GM12873 (cell line): ENCODE measurements around the gene ENDOD1.

Experiments used
- TF ChIP-seq, protein P1 (sequence below): IDR thresholded peaks from 2 replicates; pipeline ENCODE4 v1.5.1; 2012; ENCODE audit warnings: low read depth, mild to moderate bottlenecking, moderate library complexity, low read length, control low read depth; ENCODE audit not compliant: insufficient read depth; ENCODE audit errors: missing control alignments

ENDOD1 gene

GRCh38 chr11:95103701-95104100 lies 14.1 kb downstream of the ENDOD1 start:
- TF ChIP-seq, protein P1, sequence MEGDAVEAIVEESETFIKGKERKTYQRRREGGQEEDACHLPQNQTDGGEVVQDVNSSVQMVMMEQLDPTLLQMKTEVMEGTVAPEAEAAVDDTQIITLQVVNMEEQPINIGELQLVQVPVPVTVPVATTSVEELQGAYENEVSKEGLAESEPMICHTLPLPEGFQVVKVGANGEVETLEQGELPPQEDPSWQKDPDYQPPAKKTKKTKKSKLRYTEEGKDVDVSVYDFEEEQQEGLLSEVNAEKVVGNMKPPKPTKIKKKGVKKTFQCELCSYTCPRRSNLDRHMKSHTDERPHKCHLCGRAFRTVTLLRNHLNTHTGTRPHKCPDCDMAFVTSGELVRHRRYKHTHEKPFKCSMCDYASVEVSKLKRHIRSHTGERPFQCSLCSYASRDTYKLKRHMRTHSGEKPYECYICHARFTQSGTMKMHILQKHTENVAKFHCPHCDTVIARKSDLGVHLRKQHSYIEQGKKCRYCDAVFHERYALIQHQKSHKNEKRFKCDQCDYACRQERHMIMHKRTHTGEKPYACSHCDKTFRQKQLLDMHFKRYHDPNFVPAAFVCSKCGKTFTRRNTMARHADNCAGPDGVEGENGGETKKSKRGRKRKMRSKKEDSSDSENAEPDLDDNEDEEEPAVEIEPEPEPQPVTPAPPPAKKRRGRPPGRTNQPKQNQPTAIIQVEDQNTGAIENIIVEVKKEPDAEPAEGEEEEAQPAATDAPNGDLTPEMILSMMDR: no peak

- TF ChIP-seq, protein P1: no peak
Measured at GRCh38 chr11:95104121-95104830, 14.6 kb downstream of the ENDOD1 start.

GRCh38 chr11:95104856-95105255 lies 15.2 kb downstream of the ENDOD1 start:
- TF ChIP-seq, protein P1: no peak

DNA sequence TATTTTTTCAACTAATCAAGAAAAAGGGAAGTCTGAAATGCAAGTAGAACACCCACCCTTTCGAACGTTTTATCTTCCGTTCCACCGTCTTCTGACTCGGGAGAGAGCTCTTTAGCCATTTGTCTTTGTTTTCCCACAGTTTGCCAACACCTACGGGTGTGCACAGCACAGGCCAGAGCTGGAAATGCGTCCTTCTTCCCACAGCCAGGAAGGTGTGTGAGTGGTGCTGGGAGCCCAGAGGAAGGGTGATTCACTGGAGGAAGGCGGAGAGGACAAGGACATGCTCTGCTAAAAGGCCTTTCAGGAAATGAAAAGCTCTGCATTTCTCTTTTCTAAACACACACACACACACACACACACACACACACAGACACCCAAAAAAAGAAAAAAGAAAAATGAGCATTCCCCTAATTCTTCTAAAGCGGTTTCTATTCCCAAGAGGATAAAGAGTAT lies 18.5 kb downstream of the ENDOD1 start:
- TF ChIP-seq, protein P1: no peak

GRCh38 chr11:95108671-95109551 lies 19.3 kb downstream of the ENDOD1 start:
- TF ChIP-seq, protein P1: no peak

- TF ChIP-seq, protein P1: no peak
Measured at GRCh38 chr11:95111923-95112540, 22.4 kb downstream of the ENDOD1 start.

DNA sequence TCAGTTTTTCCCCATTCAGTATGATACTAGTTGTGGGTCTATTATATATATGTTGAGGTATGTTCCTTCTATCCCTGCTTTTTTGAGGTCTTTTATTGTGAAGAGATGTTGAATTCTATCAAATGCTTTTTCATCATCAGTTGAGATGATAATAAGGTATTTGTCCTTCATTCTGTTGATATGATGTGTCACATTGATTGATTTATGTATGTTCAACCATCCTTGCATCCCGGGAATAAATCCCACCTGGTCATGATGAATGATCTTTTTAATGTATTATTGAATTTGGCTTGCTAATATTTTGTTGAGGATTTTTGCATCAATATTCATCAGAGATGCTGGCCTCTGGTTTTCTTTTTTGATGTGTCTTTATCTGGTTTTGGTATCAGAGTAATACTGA lies 26.0 kb downstream of the ENDOD1 start:
- TF ChIP-seq, protein P1: no peak
